HEK293T (cell line): ENCODE measurements around the gene GIMAP5.

ENCODE experiments used
- ARNT ChIP-seq: fragments of 450-650 bp; IDR thresholded peaks from 2 replicates; pipeline ENCODE4 v1.6.1; 2017; ENCODE audit warnings: mild to moderate bottlenecking
- BHLHE40 ChIP-seq: fragments of 450-650 bp; IDR thresholded peaks from 2 replicates; pipeline ENCODE4 v1.6.1; 2016; ENCODE audit warnings: mild to moderate bottlenecking, moderate library complexity, borderline replicate concordance
- CTBP1 ChIP-seq: fragments of 450-650 bp; IDR thresholded peaks from 2 replicates; pipeline ENCODE4 v1.6.1; 2016; ENCODE audit warnings: borderline replicate concordance
- ELF4 ChIP-seq: fragments of 450-650 bp; IDR thresholded peaks from 2 replicates; pipeline ENCODE4 v1.6.1; 2017; ENCODE audit warnings: antibody characterized with exemption
- FOXA1 ChIP-seq: fragments of 450-650 bp; IDR thresholded peaks from 2 replicates; pipeline ENCODE4 v1.6.1; 2016; ENCODE audit warnings: mild to moderate bottlenecking
- L3MBTL2 ChIP-seq: fragments of 450-650 bp; conservative IDR thresholded peaks from 2 replicates; pipeline ENCODE4 v1.6.1; 2016; ENCODE audit warnings: mild to moderate bottlenecking
- NFRKB ChIP-seq: fragments of 450-650 bp; IDR thresholded peaks from 2 replicates; pipeline ENCODE4 v1.6.1; 2016; ENCODE audit warnings: mild to moderate bottlenecking, moderate library complexity
- SP1 ChIP-seq: fragments of 450-650 bp; IDR thresholded peaks from 2 replicates; pipeline ENCODE4 v1.6.1; 2017
- SUZ12 ChIP-seq: fragments of 450-650 bp; IDR thresholded peaks from 2 replicates; pipeline ENCODE4 v1.6.1; 2016; ENCODE audit warnings: mild to moderate bottlenecking
- TARDBP ChIP-seq: fragments of 450-650 bp; IDR thresholded peaks from 2 replicates; pipeline ENCODE4 v1.6.1; 2016

DNA sequence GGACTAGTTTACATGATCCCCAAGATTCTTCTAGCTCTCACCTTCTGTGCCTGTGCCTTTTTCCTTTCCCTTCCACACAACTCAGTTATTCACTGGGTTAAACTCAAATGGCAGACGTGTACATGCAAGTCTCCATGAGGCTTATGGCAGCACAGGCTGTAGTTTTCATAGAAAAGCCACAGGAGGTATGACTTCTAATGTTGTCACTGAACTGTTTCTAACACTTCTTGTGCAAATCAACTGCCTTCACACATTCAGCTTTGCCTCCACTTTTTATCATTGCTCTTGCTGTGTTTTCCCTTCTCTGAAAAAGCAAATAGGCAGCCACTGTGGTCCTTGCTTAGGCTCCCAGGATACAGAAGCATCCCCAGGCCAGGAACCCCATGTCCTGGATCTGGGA, 5.3 kb upstream of the GIMAP5 start:
- TF ChIP-seq FOXA1: no peak
- TF ChIP-seq SUZ12: no peak
- TF ChIP-seq TARDBP: no peak
- TF ChIP-seq SP1: no peak
- no peak for TF ChIP-seq ELF4
- no peak for TF ChIP-seq ARNT
- no peak for TF ChIP-seq NFRKB
- no peak for TF ChIP-seq L3MBTL2
- no peak for TF ChIP-seq BHLHE40
- TF ChIP-seq CTBP1: no peak
